ENCODE results near the gene OR2D3. TPM values are rescaled to one million over a fixed set of nuclear protein-coding genes. Genes with fewer than 3 reads are reported as not detected.

OR2D3 gene
- total and polyA plus RNA-seq, 9 of the 15 experiments (the other 6 are each of a cell fraction or from before 2014, with no cell fraction given) = 0.42 TPM; not detected in 8

DNA sequence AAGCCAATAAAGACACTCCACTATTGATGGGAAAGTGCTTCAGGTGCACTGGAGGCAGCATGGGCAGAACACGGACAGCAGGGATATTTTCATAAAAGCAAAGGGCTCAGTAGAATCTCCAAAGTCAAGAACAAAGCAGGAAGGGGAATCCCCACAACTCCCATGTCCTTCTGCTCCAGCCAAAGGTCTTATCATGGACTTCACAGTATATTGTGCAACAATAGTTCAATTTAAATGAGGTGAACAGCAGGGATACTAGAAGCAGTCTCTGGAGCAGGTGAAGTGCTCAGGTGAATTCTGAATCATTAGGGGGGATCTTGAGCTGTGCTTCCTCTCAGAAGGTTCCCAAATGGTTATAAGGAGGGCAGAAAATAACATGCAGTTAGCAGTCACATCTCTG is 21.9 kb upstream of the OR2D3 start:
- 0% methylated on average over 1 of the region's 1 CpG for WGBS (ENCODE audit: insufficient coverage, low coverage, missing lambda C conversion rate)
- ChIA-PET POLR2A (no interaction called here), CTCF (ENCODE audit: low intra/inter-chr PET ratio) (no interaction called here)
- Histone ChIP-seq H3K4me1 (replicated peaks in 1 of 2; ENCODE audit: control insufficient read depth in 2 of 2, insufficient read depth in 2 of 2, low read length in 2 of 2) (no peaks in the 10 kb centered on the region), H3K9me1 (ENCODE audit: control insufficient read depth, insufficient read depth, low read length) (no peaks in the 10 kb centered on the region), H3K79me2 (ENCODE audit: control insufficient read depth, insufficient read depth, low read length) (no peaks in the 10 kb centered on the region), H3K27me3 (ENCODE audit: control insufficient read depth in 2 of 2, insufficient read depth in 2 of 2, low read length in 2 of 2) (no peaks in the 10 kb centered on the region), H3K4me2 (ENCODE audit: insufficient read depth, low read length) (no peak overlapping the region), H2AFZ (ENCODE audit: low read depth, low read length) (no peak overlapping the region), H3K36me3 (ENCODE audit: control insufficient read depth, insufficient read depth, low read length) (no peaks in the 10 kb centered on the region), H3K27ac (ENCODE audit: extremely low read depth, low read depth, low read length) (no peak overlapping the region), H4K20me1 (replicated peaks; ENCODE audit: control insufficient read depth, insufficient read depth, low read length) (no peaks in the 10 kb centered on the region), H3K9me3 (replicated peaks; ENCODE audit: control insufficient read depth, insufficient read depth, low read depth, low read length) (no peaks in the 10 kb centered on the region), H3K4me3 (no peak overlapping the region), H3K9ac (ENCODE audit: insufficient read depth in 1 of 2, low read depth in 2 of 2, low read length in 2 of 2) (no peak overlapping the region)
- ATAC-seq (no peak), DNase-seq (ENCODE audit: extremely low read depth in 1 of 4, low spot score in 3 of 4) (no peak), FAIRE-seq (no peak)
- no TSS peak for BruUV-seq (replicated peaks)
- TF ChIP-seq CEBPB (tag; IDR thresholded peaks at IDR 0.05) (peak; percentile 62), ZNF592 (IDR thresholded peaks at IDR 0.05) (no peak), SREBF1 (IDR thresholded peaks at IDR 0.05; ENCODE audit: borderline replicate concordance, low read depth, low read length) (no peak), CEBPG (CRISPR knock-in tag; IDR thresholded peaks at IDR 0.05) (no peak), CEBPG (tag; conservative IDR thresholded peaks at IDR 0.05 in 1 of 2, IDR thresholded peaks at IDR 0.05 in 1 of 2) (0 out of 4 replicates have a peak, but pooled peaks of 1 of the 2 experiments have one; percentile 34)
- intact Hi-C loops (cut with micrococcal nuclease) (no loop called here), in situ Hi-C loops (cut with MboI) (no loop called here)
